GM18858 (cell line): ENCODE data around the gene ZNF775.

Source experiments
- ATAC-seq: cut with Tn5 transposase; IDR thresholded peaks from one replicate; pipeline ENCODE4 v1.9.1; 2021; ENCODE audit not compliant: unreplicated experiment

Gene ZNF775

GRCh38 chr7:150432915-150433892, 54.1 kb downstream of the ZNF775 start:
- ATAC-seq, result peak; percentile 28

GRCh38 chr7:150434240-150434639, 55.1 kb downstream of the ZNF775 start:
- ATAC-seq, result no peak

- no peak for ATAC-seq
Observed at GRCh38 chr7:150435047-150435389, 55.9 kb downstream of the ZNF775 start.

GRCh38 chr7:150435390-150436073, 56.4 kb downstream of the ZNF775 start:
- peak; percentile 82 for ATAC-seq

- no peak for ATAC-seq
Observed at GRCh38 chr7:150439967-150440366, 60.8 kb downstream of the ZNF775 start.

- ATAC-seq, result no peak
Observed at GRCh38 chr7:150441524-150441923, 62.4 kb downstream of the ZNF775 start.

GRCh38 chr7:150442811-150443210, 63.7 kb downstream of the ZNF775 start:
- ATAC-seq, result no peak

GRCh38 chr7:150443793-150444540, 64.8 kb downstream of the ZNF775 start:
- ATAC-seq, result no peak

GRCh38 chr7:150444674-150445365, 65.7 kb downstream of the ZNF775 start:
- no peak for ATAC-seq

GRCh38 chr7:150446288-150446938, 67.3 kb downstream of the ZNF775 start:
- ATAC-seq, result no peak
